ENCODE results near the gene FABP3.

- no peak for TF ChIP-seq CTCF (conservative IDR thresholded peaks at IDR 0.05; ENCODE audit: low read length)
- no peak for TF ChIP-seq EZH2phosphoT487 (IDR thresholded peaks at IDR 0.05; ENCODE audit: borderline replicate concordance, low read depth, low read length)
Observed at GRCh38 chr1:31415658-31416057, 42.8 kb upstream of the FABP3 start.
